ENCODE data around the gene SUMF1. TPM values are rescaled to one million over a fixed set of nuclear protein-coding genes. Genes with fewer than 3 reads are reported as not detected.

Gene SUMF1
- total and polyA plus RNA-seq, 8 donors = 5.3 to 170 (median 39.9) TPM

- DNase-seq = no peak
- intact Hi-C loops (cut with DNase I; ENCODE audit: low total_unique reads) = no loop called here
- WGBS, 5 donors = 72 to 78% (median 76%) methylated on average over 3 of the region's 3 CpGs
- Histone ChIP-seq H3K4me1 (peaks cover 0 to 15% (median 5%) of the 10 kb centered on the region in 4 donors), H3K27me3 (no peaks in the 10 kb centered on the region), H3K36me3 (no peaks in the 10 kb centered on the region), H3K9me3 (peaks cover 0 to 2% (median under 1%) of the 10 kb centered on the region in 4 donors), H3K27ac (no peak overlapping the region), H3K4me3 (no peak overlapping the region)
- TF ChIP-seq EP300 (IDR thresholded peaks at IDR 0.05) (no peak), POLR2A (IDR thresholded peaks at IDR 0.05) (no peak), POLR2AphosphoS5 (IDR thresholded peaks at IDR 0.05) (no peak), CTCF (IDR thresholded peaks at IDR 0.05) (no peak)
Observed at GRCh38 chr3:4323246-4324027, 143.6 kb downstream of the SUMF1 start.

GRCh38 chr3:4322635-4323034 lies 144.4 kb downstream of the SUMF1 start:
- Histone ChIP-seq H3K27me3 (no peaks in the 10 kb centered on the region), H3K36me3 (peaks cover 0 to 2% (median 0%) of the 10 kb centered on the region in 4 donors), H3K9me3 (no peaks in the 10 kb centered on the region), H3K4me1 (peaks cover 0 to 15% (median 5%) of the 10 kb centered on the region in 4 donors), H3K4me3 (no peak overlapping the region), H3K27ac (no peak overlapping the region)
- intact Hi-C loops (cut with DNase I; ENCODE audit: low total_unique reads) = no loop called here
- WGBS, 5 donors = 70 to 92% (median 86%) methylated on average over 1 of the region's 1 CpG
- peak in 1 of 2 donors; percentile 34 for DNase-seq
- TF ChIP-seq POLR2A (IDR thresholded peaks at IDR 0.05) = no peak
- no peak for TF ChIP-seq POLR2AphosphoS5 (IDR thresholded peaks at IDR 0.05)
- no peak for TF ChIP-seq CTCF (IDR thresholded peaks at IDR 0.05)
- TF ChIP-seq EP300 (IDR thresholded peaks at IDR 0.05) = no peak

DNA sequence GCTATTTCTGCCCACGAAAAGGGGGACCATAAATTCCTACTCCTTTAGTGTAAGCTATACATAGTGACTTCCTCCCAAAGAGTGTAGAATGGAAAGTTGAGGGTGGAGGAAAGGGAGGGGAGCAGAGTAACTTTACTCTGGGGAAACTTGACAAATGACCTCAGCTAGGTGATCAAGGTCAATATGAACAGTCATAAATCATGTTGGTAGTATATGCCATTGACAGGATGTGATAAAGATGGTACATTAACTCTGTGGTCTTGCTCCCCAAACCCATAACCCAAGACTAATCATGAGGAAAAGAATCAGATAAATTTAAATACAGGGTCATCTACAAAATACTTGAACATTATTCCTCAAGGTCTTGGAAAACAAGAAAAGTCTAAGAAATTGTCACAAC lies 145.3 kb downstream of the SUMF1 start:
- H3K27me3 ChIP-seq = no peaks in the 10 kb centered on the region
- H3K36me3 ChIP-seq = peaks cover 4 to 11% (median 6%) of the 10 kb centered on the region in 4 donors
- H3K4me3 ChIP-seq = no peak overlapping the region
- no peak overlapping the region for H3K27ac ChIP-seq
- intact Hi-C loops (cut with DNase I; ENCODE audit: low total_unique reads) = no loop called here
- 72 to 92% (median 87%) methylated on average over 1 of the region's 1 CpG for WGBS, 5 donors
- no peak for DNase-seq
- no peaks in the 10 kb centered on the region for H3K9me3 ChIP-seq
- peaks cover 0 to 15% (median 5%) of the 10 kb centered on the region in 4 donors for H3K4me1 ChIP-seq
- TF ChIP-seq EP300 (IDR thresholded peaks at IDR 0.05) (no peak), CTCF (IDR thresholded peaks at IDR 0.05) (no peak), POLR2A (IDR thresholded peaks at IDR 0.05) (no peak), POLR2AphosphoS5 (IDR thresholded peaks at IDR 0.05) (no peak)

GRCh38 chr3:4320096-4320911 lies 146.8 kb downstream of the SUMF1 start:
- intact Hi-C loops (cut with DNase I; ENCODE audit: low total_unique reads) = no loop called here
- Histone ChIP-seq H3K9me3 (no peaks in the 10 kb centered on the region), H3K4me3 (no peak overlapping the region), H3K27ac (no peak overlapping the region), H3K4me1 (peaks cover 0 to 15% (median 3%) of the 10 kb centered on the region in 4 donors), H3K36me3 (peaks cover 7 to 24% (median 17%) of the 10 kb centered on the region in 4 donors), H3K27me3 (no peaks in the 10 kb centered on the region)
- DNase-seq = no peak
- no peak for TF ChIP-seq POLR2A (IDR thresholded peaks at IDR 0.05)
- TF ChIP-seq CTCF (IDR thresholded peaks at IDR 0.05) = no peak

All from stomach (tissue), 9 donors.